Adrenal gland (tissue), 5 donors: ENCODE measurements around the gene DROSHA.

Source experiments
- POLR2A ChIP-seq, 2 donors: fragments of 450-650 bp; IDR thresholded peaks; one replicate each; pipeline ENCODE4 v1.6.1; 2017; ENCODE audit warnings: antibody characterized with exemption in 2 of 2, mild to moderate bottlenecking in 2 of 2, moderate library complexity in 1 of 2
- TF ChIP-seq, protein P1 (sequence below), 6 experiments: fragments of 450-650 bp in 4 of 6; fragments of 200-600 bp in 2 of 6; sonication (generic) in 1 of 6; IDR thresholded peaks; 1 replicate in 5 of 6; 2 replicates in 1 of 6; pipeline versions ENCODE4 v1.5.1 to v1.8.0; 2016 to 2021; ENCODE audit warnings: antibody characterized with exemption in 6 of 6, mild to moderate bottlenecking in 2 of 6, moderate library complexity in 1 of 6
- donor health status: DM: no; HTN: no; CAD: no.

DNA sequence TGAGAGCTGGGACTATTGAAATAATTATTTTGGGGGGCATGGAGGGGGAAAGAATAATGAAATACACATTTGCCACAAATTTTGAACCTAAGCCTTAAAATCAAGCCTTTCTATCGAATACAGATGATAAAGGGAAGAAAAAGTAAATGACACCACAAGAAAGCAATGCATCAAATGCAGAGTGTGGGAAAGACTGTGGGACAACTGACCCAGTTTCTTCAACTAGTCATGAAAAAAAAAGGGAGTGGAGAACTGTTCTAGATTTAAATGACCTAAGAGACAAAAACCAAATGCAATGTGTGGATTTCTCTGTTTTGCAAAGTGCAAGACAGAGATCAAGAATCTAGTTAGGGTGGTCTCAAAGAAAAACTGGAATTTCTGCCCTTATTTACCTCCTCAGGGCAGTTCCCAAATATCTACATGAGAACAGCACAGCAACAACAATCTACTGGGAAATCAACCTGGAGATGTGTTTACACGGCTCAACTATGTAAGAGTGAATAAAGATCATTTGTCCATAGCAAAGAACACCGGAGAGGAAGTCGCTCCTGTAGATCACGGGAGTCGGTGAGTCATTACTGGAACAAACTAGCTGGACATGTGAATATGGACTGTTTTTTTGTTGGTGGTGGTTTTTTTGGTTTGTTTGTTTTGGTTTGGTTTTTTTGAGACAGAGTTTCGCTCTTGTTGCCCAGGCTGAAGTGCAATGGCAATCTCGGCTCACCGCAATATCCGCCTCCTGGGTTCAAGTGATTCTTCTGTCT lies 145.9 kb downstream of the DROSHA start:
- TF ChIP-seq, protein P1, sequence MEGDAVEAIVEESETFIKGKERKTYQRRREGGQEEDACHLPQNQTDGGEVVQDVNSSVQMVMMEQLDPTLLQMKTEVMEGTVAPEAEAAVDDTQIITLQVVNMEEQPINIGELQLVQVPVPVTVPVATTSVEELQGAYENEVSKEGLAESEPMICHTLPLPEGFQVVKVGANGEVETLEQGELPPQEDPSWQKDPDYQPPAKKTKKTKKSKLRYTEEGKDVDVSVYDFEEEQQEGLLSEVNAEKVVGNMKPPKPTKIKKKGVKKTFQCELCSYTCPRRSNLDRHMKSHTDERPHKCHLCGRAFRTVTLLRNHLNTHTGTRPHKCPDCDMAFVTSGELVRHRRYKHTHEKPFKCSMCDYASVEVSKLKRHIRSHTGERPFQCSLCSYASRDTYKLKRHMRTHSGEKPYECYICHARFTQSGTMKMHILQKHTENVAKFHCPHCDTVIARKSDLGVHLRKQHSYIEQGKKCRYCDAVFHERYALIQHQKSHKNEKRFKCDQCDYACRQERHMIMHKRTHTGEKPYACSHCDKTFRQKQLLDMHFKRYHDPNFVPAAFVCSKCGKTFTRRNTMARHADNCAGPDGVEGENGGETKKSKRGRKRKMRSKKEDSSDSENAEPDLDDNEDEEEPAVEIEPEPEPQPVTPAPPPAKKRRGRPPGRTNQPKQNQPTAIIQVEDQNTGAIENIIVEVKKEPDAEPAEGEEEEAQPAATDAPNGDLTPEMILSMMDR (IDR thresholded peaks at IDR 0.05): no peak
- no peak for TF ChIP-seq POLR2A (IDR thresholded peaks at IDR 0.05)
